K562 (cell line): ENCODE results near the gene ZNF169. TPM values are rescaled to one million over a fixed set of nuclear protein-coding genes. Genes with fewer than 3 reads are reported as not detected.
A peak's percentile ranks its signal among the peaks of the same experiment; 100 is the strongest.

Experiments
- ARHGAP35 ChIP-seq: fragments of 450-650 bp; IDR thresholded peaks from 2 replicates; pipeline ENCODE4 v1.6.1; 2018; ENCODE audit not compliant: partially characterized antibody
- BRD9 ChIP-seq: fragments of 450-650 bp; IDR thresholded peaks from 2 replicates; pipeline ENCODE4 v1.6.1; 2018; ENCODE audit warnings: low read depth; ENCODE audit not compliant: partially characterized antibody
- CBX5 ChIP-seq: IDR thresholded peaks from 2 replicates; pipeline ENCODE4 v1.6.1; 2014; ENCODE audit warnings: low read depth, borderline replicate concordance
- ESRRA ChIP-seq: fragments of 450-650 bp; IDR thresholded peaks from 2 replicates; pipeline ENCODE4 v1.6.1; 2014; ENCODE audit warnings: low read depth, mild to moderate bottlenecking, moderate library complexity, borderline replicate concordance
- GTF3C2 ChIP-seq: IDR thresholded peaks from 3 replicates; pipeline ENCODE4 v1.6.1; 2011; ENCODE audit warnings: borderline replicate concordance, mild to moderate bottlenecking, moderate library complexity; ENCODE audit not compliant: insufficient read length; ENCODE audit errors: extremely low read depth
- MTF1 ChIP-seq: fragments of 250-450 bp; sonication (Bioruptor Pico); IDR thresholded peaks from 2 replicates; pipeline ENCODE4 v1.9.0; 2021; ENCODE audit warnings: moderate library complexity, mild to moderate bottlenecking, inconsistent platforms, borderline replicate concordance
- MYC ChIP-seq, 2 experiments: fragments of 250-450 bp in 1 of 2; sonication (Bioruptor Pico) in 1 of 2; IDR thresholded peaks; 2 replicates each; pipeline versions ENCODE4 v1.5.1 to v1.6.1; 2012 to 2021; ENCODE audit warnings: low read depth in 2 of 2, borderline replicate concordance in 1 of 2, improper control_type of control experiment in 1 of 2, low read length in 1 of 2, mild to moderate bottlenecking in 1 of 2, moderate library complexity in 1 of 2
- PRDM10 ChIP-seq: fragments of 450-650 bp; IDR thresholded peaks from 2 replicates; pipeline ENCODE4 v1.6.1; 2018; ENCODE audit not compliant: partially characterized antibody
- TEAD4 ChIP-seq, 2 experiments: sonication (generic) in 1 of 2; formaldehyde crosslinking in 1 of 2; IDR thresholded peaks; 2 replicates each; pipeline versions ENCODE4 v1.6.1 to v1.8.0; 2012 to 2022; ENCODE audit warnings: borderline replicate concordance in 1 of 2, inconsistent platforms in 1 of 2, low read length in 1 of 2, mild to moderate bottlenecking in 1 of 2, missing genetic modification reagents in 1 of 2
- TFAP4 ChIP-seq: sonication (generic); formaldehyde crosslinking; IDR thresholded peaks from 2 replicates; pipeline ENCODE4 v1.8.0; 2022; ENCODE audit warnings: missing genetic modification reagents, mild to moderate bottlenecking, moderate library complexity, borderline replicate concordance
- TOE1 ChIP-seq, 2 experiments: fragments of 450-650 bp in 1 of 2; sonication (generic) in 1 of 2; formaldehyde crosslinking in 1 of 2; IDR thresholded peaks; 2 replicates each; pipeline versions ENCODE4 v1.7.1 to v1.8.0; 2016 to 2022; ENCODE audit warnings: borderline replicate concordance in 2 of 2, mild to moderate bottlenecking in 2 of 2, antibody characterized with exemption in 1 of 2, inconsistent platforms in 1 of 2, low read depth in 1 of 2, missing genetic modification reagents in 1 of 2, moderate library complexity in 1 of 2
- TRIM24 ChIP-seq, 2 experiments: fragments of 450-650 bp; IDR thresholded peaks; 2 replicates each; pipeline ENCODE4 v1.6.1; 2016
- YBX1 ChIP-seq: fragments of 450-650 bp; IDR thresholded peaks from 2 replicates; pipeline ENCODE4 v1.7.1; 2016; ENCODE audit warnings: mild to moderate bottlenecking
- ZBTB7A ChIP-seq: IDR thresholded peaks from 2 replicates; pipeline ENCODE4 v1.6.1; 2011; ENCODE audit warnings: low read depth, mild to moderate bottlenecking, low read length, moderate library complexity, borderline replicate concordance; ENCODE audit not compliant: control insufficient read depth
- ZNF282 ChIP-seq: sonication (generic); formaldehyde crosslinking; IDR thresholded peaks from 2 replicates; pipeline ENCODE4 v1.8.1; 2023; ENCODE audit warnings: missing genetic modification reagents
- polyA plus RNA-seq, 8 experiments: library from polyadenylated mRNA; depleted of rRNA in 4 of 8; stranded (reverse) in 5 of 8; unstranded in 3 of 8; fragments of >200 nt; fragmentation: Nextera tagmentation in 2 of 8; fragmentation: Illumina TruSeq in 1 of 8; extraction: Ambion mirVana in 2 of 8; extraction: Trizol in 1 of 8; gene quantifications; 2 replicates each; pipeline versions ENCODE4 v1.2.1 to v1.2.3, GENCODE V29; 2011 to 2014; ENCODE audit warnings: inconsistent platforms in 1 of 8, missing spikeins in 1 of 8
- total RNA-seq, 7 experiments: library from RNA; depleted of rRNA in 6 of 7; stranded (reverse); fragments of >200 nt in 6 of 7; fragmentation: Illumina TruSeq in 2 of 7; extraction: Trizol in 2 of 7; gene quantifications; 2 replicates each; pipeline versions ENCODE4 v1.2.1 to v1.2.3, GENCODE V29; 2011 to 2021; ENCODE audit warnings: low replicate concordance in 1 of 7

ZNF169 gene
- total and polyA plus RNA-seq, 9 of the 15 experiments (the other 6 are each of a cell fraction or from before 2014, with no cell fraction given), result 2.0 to 16.2 (median 5.6) TPM

- TF ChIP-seq PRDM10 (peak; percentile 66), ZNF282 (CRISPR knock-in tag) (no peak), ZBTB7A (no peak), TFAP4 (CRISPR knock-in tag) (peak; percentile 48; the same call in 1 of the 2 replicates), BRD9 (no peak), YBX1 (no peak), MYC (IDR thresholded peaks at IDR 0.05; ENCODE audit: low read depth, low read length) (peak; percentile 49; the same call in 1 of the 2 replicates), MYC (CRISPR knock-in tag; IDR thresholded peaks at IDR 0.05; ENCODE audit: borderline replicate concordance, low read depth) (no peak), TRIM24 (IDR thresholded peaks at IDR 0.05) (no peak), ESRRA (peak; percentile 96), TOE1 (IDR thresholded peaks at IDR 0.05; ENCODE audit: borderline replicate concordance) (no peak; the same call in 1 of the 2 replicates), TOE1 (CRISPR knock-in tag; IDR thresholded peaks at IDR 0.05; ENCODE audit: borderline replicate concordance, low read depth) (no peak), TEAD4 (IDR thresholded peaks at IDR 0.05; ENCODE audit: low read length) (peak; percentile 24; the same call in 1 of the 2 replicates), TEAD4 (CRISPR knock-in tag; IDR thresholded peaks at IDR 0.05; ENCODE audit: borderline replicate concordance) (no peak), MTF1 (no peak), ARHGAP35 (no peak), CBX5 (no peak), GTF3C2 (no peak)
Measured at GRCh38 chr9:94300470-94301301, 41.6 kb downstream of the ZNF169 start (continued).
